Caco-2 (cell line): ENCODE results near the gene COX17. TPM values are rescaled to one million over a fixed set of nuclear protein-coding genes. Genes with fewer than 3 reads are reported as not detected.

Experiments
- BruUV-seq: library from RNA; stranded (reverse); fragments of 400-500 nt; replicated peaks from 2 replicates; lab custom pipeline; 2021; lab: Mats Ljungman, UMichigan
- CTCF ChIA-PET: fragments of 300-600 bp; sonication (Branson Sonifier 250); formaldehyde crosslinking; loops from one replicate; lab custom pipeline; 2022; ENCODE audit warnings: antibody characterized with exemption; lab: Charles Lee
- POLR2A ChIA-PET: fragments of 300-600 bp; sonication (Branson Sonifier 250); formaldehyde crosslinking; loops from one replicate; lab custom pipeline; 2022; ENCODE audit warnings: antibody characterized with exemption; lab: Charles Lee
- DNase-seq, 2 experiments: peaks; one replicate each; pipeline versions ENCODE4 v3.0.0 to v3.0.0-alpha.2; 2020 to 2022
- H3K27me3 ChIP-seq: replicated peaks from 2 replicates; pipeline ENCODE4 v1.6.0; 2011; ENCODE audit warnings: low read length; ENCODE audit not compliant: control insufficient read depth, insufficient read depth
- H3K36me3 ChIP-seq: 2 replicates; pipeline ENCODE4 v1.5.1; 2011; ENCODE audit warnings: low read length; ENCODE audit not compliant: control insufficient read depth, insufficient read depth
- H3K4me1 ChIP-seq: fragments of 250-450 bp; sonication (Bioruptor Pico); 2 replicates; pipeline ENCODE4 v1.5.1; 2020; ENCODE audit warnings: mild to moderate bottlenecking
- H3K4me3 ChIP-seq: 2 replicates; pipeline ENCODE4 v1.5.1; 2011; ENCODE audit warnings: low read depth, mild to moderate bottlenecking, control low read depth, low read length
- H3K9me3 ChIP-seq: fragments of 250-450 bp; sonication (Bioruptor Pico); 2 replicates; pipeline ENCODE4 v1.5.1; 2020; ENCODE audit warnings: mild to moderate bottlenecking, moderate library complexity
- H3K27ac Mint-ChIP-seq: one replicate; pipeline ENCODE4 v1.8.0; 2022; ENCODE audit warnings: mixed read lengths; ENCODE audit not compliant: unreplicated experiment
- H3K27me3 Mint-ChIP-seq: one replicate; pipeline ENCODE4 v1.8.0; 2022; ENCODE audit warnings: mixed read lengths; ENCODE audit not compliant: insufficient read depth, unreplicated experiment
- H3K36me3 Mint-ChIP-seq: one replicate; pipeline ENCODE4 v1.8.0; 2022; ENCODE audit warnings: mild to moderate bottlenecking, mixed read lengths; ENCODE audit not compliant: insufficient read depth, unreplicated experiment
- H3K4me1 Mint-ChIP-seq: one replicate; pipeline ENCODE4 v1.8.0; 2022; ENCODE audit warnings: low read depth, mixed read lengths; ENCODE audit not compliant: unreplicated experiment
- H3K4me3 Mint-ChIP-seq: one replicate; pipeline ENCODE4 v1.8.0; 2022; ENCODE audit warnings: mild to moderate bottlenecking, moderate library complexity, mixed read lengths; ENCODE audit not compliant: unreplicated experiment
- H3K9me3 Mint-ChIP-seq: one replicate; pipeline ENCODE4 v1.8.0; 2022; ENCODE audit warnings: mixed read lengths; ENCODE audit not compliant: unreplicated experiment
- CTCF ChIP-seq, 2 experiments: fragments of 200-600 bp in 1 of 2; IDR thresholded peaks; 1 replicate in 1 of 2; 2 replicates in 1 of 2; pipeline versions ENCODE4 v1.5.1 to v1.8.0; 2011 to 2022; ENCODE audit warnings: antibody characterized with exemption in 1 of 2, control low read depth in 1 of 2, inconsistent platforms in 1 of 2, low read depth in 1 of 2, low read length in 1 of 2, mild to moderate bottlenecking in 1 of 2, moderate library complexity in 1 of 2; ENCODE audit not compliant: insufficient read depth in 1 of 2, severe bottlenecking in 1 of 2, unreplicated experiment in 1 of 2
- intact Hi-C: fragments of 100-400 bp; cut with micrococcal nuclease; formaldehyde crosslinking; loops from one replicate; pipeline ENCODE4 v1.10.0; 2022; ENCODE audit not compliant: unreplicated experiment
- total RNA-seq: library from RNA; stranded (reverse); gene quantifications from 2 replicates; pipeline ENCODE4 v1.2.3, GENCODE V29; 2022

The COX17 gene
- total RNA-seq, 1 experiment from 2014 or later, result 43.6 TPM

GRCh38 chr3:119695480-119695879 lies 18.3 kb upstream of the COX17 start:
- H3K4me1 Mint-ChIP-seq, result no peaks in the 10 kb centered on the region
- Histone ChIP-seq H3K9me3 (no peaks in the 10 kb centered on the region), H3K27me3 (no peaks in the 10 kb centered on the region), H3K4me3 (no peak overlapping the region), H3K36me3 (no peaks in the 10 kb centered on the region), H3K4me1 (peaks cover 3% of the 10 kb centered on the region)
- POLR2A ChIA-PET, result no interaction called here
- H3K9me3 Mint-ChIP-seq, result peaks cover 20% of the 10 kb centered on the region
- TF ChIP-seq CTCF (IDR thresholded peaks at IDR 0.05; ENCODE audit: insufficient read depth in 1 of 2, low read depth in 1 of 2, low read length in 1 of 2, severe bottlenecking in 1 of 2, unreplicated experiment in 1 of 2), result no peak
- no TSS peak for BruUV-seq
- CTCF ChIA-PET, result no interaction called here
- DNase-seq, result peak in 1 of 2 experiments; percentile 10
- intact Hi-C loops, result no loop called here
- H3K27ac Mint-ChIP-seq, result no peak overlapping the region
- H3K36me3 Mint-ChIP-seq, result no peaks in the 10 kb centered on the region
- no peak overlapping the region for H3K4me3 Mint-ChIP-seq
- no peaks in the 10 kb centered on the region for H3K27me3 Mint-ChIP-seq

- TF ChIP-seq CTCF (IDR thresholded peaks at IDR 0.05; ENCODE audit: insufficient read depth in 1 of 2, low read depth in 1 of 2, low read length in 1 of 2, severe bottlenecking in 1 of 2, unreplicated experiment in 1 of 2), result peak; percentile 41 to 42
- BruUV-seq, result no TSS peak
Observed at GRCh38 chr3:119690043-119690656, 12.9 kb upstream of the COX17 start.

DNA sequence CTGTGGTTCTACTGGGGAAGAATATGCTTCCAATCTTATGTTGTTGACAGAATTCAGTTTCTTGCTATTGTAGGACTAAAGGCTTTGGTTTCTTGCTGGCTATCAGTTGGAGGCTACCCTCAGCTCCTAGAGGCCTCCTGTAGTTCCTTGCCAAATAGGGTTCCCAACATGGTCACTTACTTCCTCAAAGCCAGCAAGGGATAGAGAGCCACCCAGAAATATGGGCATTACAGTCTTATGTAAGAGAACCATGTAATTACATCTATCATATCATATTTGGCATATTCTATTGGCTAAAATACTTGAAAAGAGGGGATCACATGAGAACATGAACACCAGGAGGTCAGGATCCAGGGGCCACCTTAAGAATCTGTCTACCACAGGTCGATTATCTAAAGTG lies 6.2 kb upstream of the COX17 start:
- no peaks in the 10 kb centered on the region for H3K4me1 ChIP-seq
- Mint-ChIP-seq H3K4me3 (no peak overlapping the region), H3K27ac (no peak overlapping the region), H3K36me3 (no peaks in the 10 kb centered on the region), H3K9me3 (peaks cover 12% of the 10 kb centered on the region), H3K4me1 (no peaks in the 10 kb centered on the region), H3K27me3 (no peaks in the 10 kb centered on the region)
- no peaks in the 10 kb centered on the region for H3K9me3 ChIP-seq
- no peak overlapping the region for H3K4me3 ChIP-seq
- H3K27me3 ChIP-seq, result no peaks in the 10 kb centered on the region
- ChIA-PET CTCF (interaction anchor here (0.8 kb wide), 1 partner anchor 123 kb away, joined by 11 read pairs; no protein-coding TSS in a partner anchor), POLR2A (no interaction called here)
- BruUV-seq, result no TSS peak
- intact Hi-C loops, result loop anchor here (5.0 kb wide), 1 partner anchor 801 kb away; no protein-coding TSS in a partner anchor
- no peak for DNase-seq
- no peaks in the 10 kb centered on the region for H3K36me3 ChIP-seq
- TF ChIP-seq CTCF (IDR thresholded peaks at IDR 0.05; ENCODE audit: insufficient read depth in 1 of 2, low read depth in 1 of 2, low read length in 1 of 2, severe bottlenecking in 1 of 2, unreplicated experiment in 1 of 2), result no peak

More at GRCh38 chr3:119690043-119690656, 12.9 kb upstream of the COX17 start:
- ChIA-PET CTCF (interaction anchor here (1.0 kb wide), 1 partner anchor 61 kb away, joined by 3 read pairs; no protein-coding TSS in a partner anchor), POLR2A (no interaction called here)
- Histone ChIP-seq H3K27me3 (no peaks in the 10 kb centered on the region), H3K36me3 (no peaks in the 10 kb centered on the region), H3K4me3 (no peak overlapping the region), H3K4me1 (no peaks in the 10 kb centered on the region), H3K9me3 (no peaks in the 10 kb centered on the region)
- Mint-ChIP-seq H3K27me3 (no peaks in the 10 kb centered on the region), H3K4me3 (no peak overlapping the region), H3K9me3 (peaks cover 12% of the 10 kb centered on the region), H3K27ac (no peak overlapping the region), H3K36me3 (no peaks in the 10 kb centered on the region), H3K4me1 (no peaks in the 10 kb centered on the region)
- intact Hi-C loops, result no loop called here
- DNase-seq, result peak in 1 of 2 experiments; percentile 15
